DOHH2 (cell line): Measurements from ENCODE around the gene CDC26.

Experiments used
- CTCF ChIP-seq: fragments of 200-600 bp; sonication (generic); IDR thresholded peaks from one replicate; pipeline ENCODE4 v1.5.1; 2014; ENCODE audit warnings: antibody characterized with exemption, mild to moderate bottlenecking, low read depth, low read length; ENCODE audit not compliant: poor library complexity, severe bottlenecking
- EZH2phosphoT487 ChIP-seq: fragments of 200-600 bp; sonication (generic); IDR thresholded peaks from 2 replicates; pipeline ENCODE4 v1.6.1; 2017; ENCODE audit warnings: borderline replicate concordance, mild to moderate bottlenecking, antibody characterized with exemption, low read length, moderate library complexity, mixed read lengths

- TF ChIP-seq CTCF (no peak), EZH2phosphoT487 (no peak)
Measured at GRCh38 chr9:113298924-113299770, 23.8 kb upstream of the CDC26 start.
